IMR-90 (cell line): Measurements from ENCODE around the gene TIMM21.

Experiments
- CEBPB ChIP-seq: IDR thresholded peaks from 2 replicates; pipeline ENCODE4 v1.6.1; 2012; ENCODE audit warnings: low read depth, low read length, improper control_type of control experiment
- ELK1 ChIP-seq: fragments of 150-350 bp; IDR thresholded peaks from 2 replicates; pipeline ENCODE4 v1.6.1; 2016; ENCODE audit warnings: low read depth, mild to moderate bottlenecking, low read length, moderate library complexity, borderline replicate concordance
- MAFK ChIP-seq: IDR thresholded peaks from 2 replicates; pipeline ENCODE4 v1.6.1; 2012; ENCODE audit warnings: low read depth, low read length, improper control_type of control experiment
- MXI1 ChIP-seq: IDR thresholded peaks from 2 replicates; pipeline ENCODE4 v1.6.1; 2012; ENCODE audit warnings: low read depth, mild to moderate bottlenecking, low read length, moderate library complexity, borderline replicate concordance
- POLR2A ChIP-seq: IDR thresholded peaks from 2 replicates; pipeline ENCODE4 v1.6.1; 2012; ENCODE audit warnings: mild to moderate bottlenecking, low read depth, low read length
- RCOR1 ChIP-seq: IDR thresholded peaks from 2 replicates; pipeline ENCODE4 v1.6.1; 2012; ENCODE audit warnings: mild to moderate bottlenecking, low read length, improper control_type of control experiment; ENCODE audit not compliant: insufficient replicate concordance
- RFX5 ChIP-seq: IDR thresholded peaks from 2 replicates; pipeline ENCODE4 v1.8.0; 2012; ENCODE audit warnings: low read depth, mild to moderate bottlenecking, low read length, moderate library complexity
- SMC3 ChIP-seq: fragments of 150-350 bp; IDR thresholded peaks from 2 replicates; pipeline ENCODE4 v1.6.1; 2016; ENCODE audit warnings: low read depth, mild to moderate bottlenecking, antibody characterized with exemption, low read length, moderate library complexity
- USF2 ChIP-seq: fragments of 150-350 bp; IDR thresholded peaks from 2 replicates; pipeline ENCODE4 v1.6.1; 2017; ENCODE audit warnings: mild to moderate bottlenecking, antibody characterized with exemption, low read length, low read depth
- TF ChIP-seq, protein P1 (sequence below): conservative IDR thresholded peaks from 2 replicates; pipeline ENCODE4 v1.5.1; 2012; ENCODE audit warnings: mild to moderate bottlenecking, low read depth, low read length, improper control_type of control experiment

DNA sequence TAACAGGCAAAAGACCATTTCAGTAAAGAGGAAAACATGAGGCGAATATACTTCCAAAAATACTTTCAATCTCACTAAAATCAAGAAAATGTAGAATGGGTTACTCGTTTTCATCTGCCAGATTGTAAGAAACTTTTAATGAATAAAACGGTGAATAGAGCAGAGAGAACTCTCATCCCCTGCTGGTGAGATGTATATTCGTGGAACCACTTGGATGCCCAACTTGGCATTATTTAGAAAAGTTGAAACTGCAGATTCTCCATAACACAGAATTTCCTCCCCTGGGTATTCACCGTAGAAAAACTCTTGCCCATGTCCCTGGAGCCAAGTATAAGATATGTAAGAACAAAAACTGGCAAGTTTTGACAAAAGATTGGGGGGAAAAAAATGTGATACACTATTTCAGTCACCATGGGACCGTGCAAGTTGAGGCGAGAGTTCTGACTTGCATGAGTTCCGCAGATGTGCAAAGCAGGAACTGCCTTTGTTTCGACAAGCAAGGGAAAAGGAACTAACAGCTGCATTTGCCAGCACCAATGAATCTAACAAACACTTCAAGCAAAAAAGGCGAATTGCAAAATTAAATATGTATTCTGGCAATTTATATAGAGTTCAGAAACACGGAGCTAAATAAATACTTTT is 14.8 kb downstream of the TIMM21 start:
- TF ChIP-seq, protein P1, sequence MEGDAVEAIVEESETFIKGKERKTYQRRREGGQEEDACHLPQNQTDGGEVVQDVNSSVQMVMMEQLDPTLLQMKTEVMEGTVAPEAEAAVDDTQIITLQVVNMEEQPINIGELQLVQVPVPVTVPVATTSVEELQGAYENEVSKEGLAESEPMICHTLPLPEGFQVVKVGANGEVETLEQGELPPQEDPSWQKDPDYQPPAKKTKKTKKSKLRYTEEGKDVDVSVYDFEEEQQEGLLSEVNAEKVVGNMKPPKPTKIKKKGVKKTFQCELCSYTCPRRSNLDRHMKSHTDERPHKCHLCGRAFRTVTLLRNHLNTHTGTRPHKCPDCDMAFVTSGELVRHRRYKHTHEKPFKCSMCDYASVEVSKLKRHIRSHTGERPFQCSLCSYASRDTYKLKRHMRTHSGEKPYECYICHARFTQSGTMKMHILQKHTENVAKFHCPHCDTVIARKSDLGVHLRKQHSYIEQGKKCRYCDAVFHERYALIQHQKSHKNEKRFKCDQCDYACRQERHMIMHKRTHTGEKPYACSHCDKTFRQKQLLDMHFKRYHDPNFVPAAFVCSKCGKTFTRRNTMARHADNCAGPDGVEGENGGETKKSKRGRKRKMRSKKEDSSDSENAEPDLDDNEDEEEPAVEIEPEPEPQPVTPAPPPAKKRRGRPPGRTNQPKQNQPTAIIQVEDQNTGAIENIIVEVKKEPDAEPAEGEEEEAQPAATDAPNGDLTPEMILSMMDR, result no peak
- no peak for TF ChIP-seq CEBPB
- TF ChIP-seq RFX5, result no peak
- no peak for TF ChIP-seq POLR2A
- no peak for TF ChIP-seq MAFK
- TF ChIP-seq USF2, result no peak
- TF ChIP-seq RCOR1, result no peak
- no peak for TF ChIP-seq MXI1
- no peak for TF ChIP-seq ELK1
- no peak for TF ChIP-seq SMC3
